ENCODE measurements around the gene TMEM132D. TPM values are rescaled to one million over a fixed set of nuclear protein-coding genes. Genes with fewer than 3 reads are reported as not detected.

TMEM132D gene
- total and polyA plus RNA-seq, 2 donors: 0.32 TPM; not detected in 1

- H3K27ac ChIP-seq (ENCODE audit: low read depth): no peak overlapping the region
- H3K4me1 ChIP-seq (ENCODE audit: insufficient read depth): no peaks in the 10 kb centered on the region
- no peaks in the 10 kb centered on the region for H3K36me3 ChIP-seq (ENCODE audit: insufficient read depth)
- H3K4me3 ChIP-seq (ENCODE audit: low read depth, low read length): no peak overlapping the region
- no peak for DNase-seq (ENCODE audit: extremely low spot score)
- WGBS: 71% methylated on average over 5 of the region's 5 CpGs
Measured at GRCh38 chr12:129619271-129619670, 284.6 kb downstream of the TMEM132D start.

DNA sequence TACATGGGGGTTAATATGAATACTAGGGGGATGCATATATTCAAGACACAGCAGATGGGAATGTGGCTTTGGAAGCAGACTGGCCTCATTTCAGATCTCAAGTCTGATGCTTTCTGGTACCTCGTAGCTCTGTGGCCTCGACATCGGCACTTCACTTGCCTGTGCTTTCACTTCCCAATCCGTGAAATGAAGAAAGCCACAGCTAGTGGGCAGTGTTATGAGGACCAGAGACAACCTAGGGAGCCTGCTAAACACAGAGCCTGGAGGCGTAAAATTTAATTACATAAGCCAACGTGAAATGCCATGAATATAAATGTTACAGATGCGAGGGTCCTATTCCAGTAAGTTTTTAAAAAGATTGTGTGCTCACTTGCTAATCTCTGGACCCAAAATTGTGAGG, 286.0 kb downstream of the TMEM132D start:
- H3K4me3 ChIP-seq (ENCODE audit: low read depth, low read length): no peak overlapping the region
- no peak for DNase-seq (ENCODE audit: extremely low spot score)
- WGBS: 87% methylated on average over 7 of the region's 7 CpGs
- no peak overlapping the region for H3K27ac ChIP-seq (ENCODE audit: low read depth)
- no peaks in the 10 kb centered on the region for H3K4me1 ChIP-seq (ENCODE audit: insufficient read depth)
- no peaks in the 10 kb centered on the region for H3K36me3 ChIP-seq (ENCODE audit: insufficient read depth)

- DNase-seq (ENCODE audit: extremely low spot score): no peak
- 64% methylated on average over 5 of the region's 5 CpGs for WGBS
Measured at GRCh38 chr12:129615001-129615400, 288.8 kb downstream of the TMEM132D start.

DNA sequence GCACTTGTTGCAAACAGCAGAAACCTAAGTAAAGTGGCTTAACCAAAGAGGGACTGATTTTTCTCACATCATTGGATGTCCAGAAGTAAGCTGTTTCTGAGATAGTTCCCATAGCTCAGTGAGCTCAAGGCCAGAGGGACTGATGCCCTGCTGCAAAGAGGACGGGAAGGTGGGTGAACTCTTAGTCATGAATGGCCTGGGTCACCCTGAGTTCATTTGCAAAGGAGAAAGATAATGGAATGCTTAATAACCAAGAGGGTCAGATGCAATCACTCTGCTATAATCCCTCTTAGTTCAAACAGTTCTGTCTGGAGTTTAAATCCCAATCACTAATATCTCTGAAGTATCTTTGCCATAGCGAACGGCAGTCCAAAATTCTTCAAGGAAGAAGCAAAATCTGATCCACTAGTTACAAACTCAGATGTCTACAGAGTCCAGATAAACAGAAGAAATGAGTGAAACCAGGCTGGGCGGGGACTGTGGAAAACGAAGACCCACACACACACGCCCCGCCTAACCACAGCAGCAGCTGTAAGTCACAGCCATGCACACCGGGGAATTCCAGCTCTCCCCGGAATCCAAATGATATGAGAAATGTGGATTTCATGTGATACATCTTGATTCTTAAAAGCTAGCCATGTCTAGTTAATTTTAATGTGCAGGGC, 289.5 kb downstream of the TMEM132D start:
- Histone ChIP-seq H3K4me1 (ENCODE audit: insufficient read depth) (no peaks in the 10 kb centered on the region), H3K36me3 (ENCODE audit: insufficient read depth) (no peaks in the 10 kb centered on the region), H3K4me3 (ENCODE audit: low read depth, low read length) (no peak overlapping the region), H3K27ac (ENCODE audit: low read depth) (no peak overlapping the region)
- 21% methylated on average over 9 of the region's 9 CpGs for WGBS
- no peak for DNase-seq (ENCODE audit: extremely low spot score)

More at GRCh38 chr12:129615001-129615400, 288.8 kb downstream of the TMEM132D start:
- Histone ChIP-seq H3K4me1 (ENCODE audit: insufficient read depth) (no peaks in the 10 kb centered on the region), H3K36me3 (ENCODE audit: insufficient read depth) (no peaks in the 10 kb centered on the region), H3K4me3 (ENCODE audit: low read depth, low read length) (no peak overlapping the region), H3K27ac (ENCODE audit: low read depth) (no peak overlapping the region)

DNA sequence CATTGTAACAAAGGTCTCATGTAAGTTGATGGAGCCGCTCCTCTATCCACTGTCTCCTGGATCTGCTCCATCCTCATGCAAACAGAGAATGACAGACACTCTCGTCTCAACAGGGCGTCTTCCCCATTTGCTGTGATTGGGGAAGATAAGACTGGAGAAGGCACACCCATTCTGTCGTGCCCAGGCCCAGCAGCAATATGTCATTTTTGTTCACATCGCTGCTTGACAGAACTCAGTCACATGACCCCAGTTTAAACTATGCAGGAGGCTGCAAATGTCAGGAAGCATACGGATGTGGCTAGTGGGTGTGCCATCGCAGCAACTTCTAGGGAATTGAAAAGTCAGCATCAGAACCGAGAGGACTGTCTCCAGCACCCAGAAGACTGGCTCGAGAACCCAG, 290.5 kb downstream of the TMEM132D start:
- no peaks in the 10 kb centered on the region for H3K4me1 ChIP-seq (ENCODE audit: insufficient read depth)
- no peak overlapping the region for H3K27ac ChIP-seq (ENCODE audit: low read depth)
- WGBS: 73% methylated on average over 9 of the region's 9 CpGs
- no peaks in the 10 kb centered on the region for H3K36me3 ChIP-seq (ENCODE audit: insufficient read depth)
- H3K4me3 ChIP-seq (ENCODE audit: low read depth, low read length): no peak overlapping the region
- DNase-seq (ENCODE audit: extremely low spot score): no peak

GRCh38 chr12:129610601-129611120, 293.2 kb downstream of the TMEM132D start:
- H3K4me3 ChIP-seq (ENCODE audit: low read depth, low read length): no peak overlapping the region
- no peak overlapping the region for H3K27ac ChIP-seq (ENCODE audit: low read depth)
- H3K36me3 ChIP-seq (ENCODE audit: insufficient read depth): no peaks in the 10 kb centered on the region
- WGBS: 43% methylated on average over 5 of the region's 5 CpGs
- no peaks in the 10 kb centered on the region for H3K4me1 ChIP-seq (ENCODE audit: insufficient read depth)
- DNase-seq (ENCODE audit: extremely low spot score): peak; percentile 33

- no peaks in the 10 kb centered on the region for H3K36me3 ChIP-seq (ENCODE audit: insufficient read depth)
- H3K4me1 ChIP-seq (ENCODE audit: insufficient read depth): no peaks in the 10 kb centered on the region
- DNase-seq (ENCODE audit: extremely low spot score): no peak
- no peak overlapping the region for H3K4me3 ChIP-seq (ENCODE audit: low read depth, low read length)
- no peak overlapping the region for H3K27ac ChIP-seq (ENCODE audit: low read depth)
- WGBS: 55% methylated on average over 5 of the region's 5 CpGs
Measured at GRCh38 chr12:129607756-129608155, 296.1 kb downstream of the TMEM132D start.

DNA sequence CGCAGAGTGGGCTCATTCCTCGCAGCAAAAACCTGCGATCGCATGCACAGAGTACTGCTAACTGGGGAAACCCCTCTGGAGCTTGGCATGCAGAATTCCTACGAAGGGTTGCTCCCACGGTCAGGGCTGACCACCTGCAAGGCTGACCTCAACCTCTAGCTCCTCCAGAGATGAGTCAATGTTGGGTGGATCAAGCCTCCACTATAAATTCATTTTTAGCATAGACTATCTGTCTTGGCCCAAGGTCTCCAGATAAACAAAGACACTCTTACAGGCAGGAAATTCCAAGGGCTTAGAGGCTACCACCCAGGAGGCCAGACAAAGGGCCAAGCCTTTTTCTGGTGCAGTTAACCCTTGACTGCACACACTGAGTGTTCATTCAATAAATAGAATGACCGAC, 296.5 kb downstream of the TMEM132D start:
- no peaks in the 10 kb centered on the region for H3K4me1 ChIP-seq (ENCODE audit: insufficient read depth)
- H3K36me3 ChIP-seq (ENCODE audit: insufficient read depth): no peaks in the 10 kb centered on the region
- H3K4me3 ChIP-seq (ENCODE audit: low read depth, low read length): no peak overlapping the region
- H3K27ac ChIP-seq (ENCODE audit: low read depth): no peak overlapping the region
- WGBS: 24% methylated on average over 7 of the region's 7 CpGs
- DNase-seq (ENCODE audit: extremely low spot score): no peak

- H3K4me3 ChIP-seq (ENCODE audit: low read depth, low read length): no peak overlapping the region
- WGBS: 91% methylated on average over 7 of the region's 7 CpGs
- no peaks in the 10 kb centered on the region for H3K4me1 ChIP-seq (ENCODE audit: insufficient read depth)
- no peak for DNase-seq (ENCODE audit: extremely low spot score)
- H3K36me3 ChIP-seq (ENCODE audit: insufficient read depth): no peaks in the 10 kb centered on the region
- H3K27ac ChIP-seq (ENCODE audit: low read depth): no peak overlapping the region
Measured at GRCh38 chr12:129606239-129606638, 297.6 kb downstream of the TMEM132D start.

GRCh38 chr12:129605666-129606065, 298.2 kb downstream of the TMEM132D start:
- H3K4me3 ChIP-seq (ENCODE audit: low read depth, low read length): no peak overlapping the region
- DNase-seq (ENCODE audit: extremely low spot score): no peak
- H3K36me3 ChIP-seq (ENCODE audit: insufficient read depth): no peaks in the 10 kb centered on the region
- H3K4me1 ChIP-seq (ENCODE audit: insufficient read depth): no peaks in the 10 kb centered on the region
- 43% methylated on average over 2 of the region's 2 CpGs for WGBS
- H3K27ac ChIP-seq (ENCODE audit: low read depth): no peak overlapping the region

DNA sequence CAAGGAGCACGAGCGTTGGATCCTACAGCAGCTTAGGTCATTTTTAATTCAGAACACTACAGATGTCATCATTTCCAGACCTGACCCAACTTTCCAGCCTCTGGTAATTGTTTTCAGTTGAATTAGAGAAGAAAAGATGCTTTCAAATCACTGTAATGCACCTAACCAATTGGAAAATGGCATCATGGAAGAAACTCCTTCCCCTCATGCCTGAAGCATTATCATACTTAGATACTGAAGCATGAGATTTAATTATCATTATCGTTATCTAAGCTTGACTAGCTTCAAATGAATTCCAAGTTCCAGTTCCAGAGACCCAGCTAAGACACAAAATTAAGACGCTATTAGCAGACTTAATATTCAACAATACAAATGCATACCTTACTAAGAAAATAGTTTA, 299.3 kb downstream of the TMEM132D start:
- 57% methylated on average over 4 of the region's 4 CpGs for WGBS
- DNase-seq (ENCODE audit: extremely low spot score): no peak
- H3K27ac ChIP-seq (ENCODE audit: low read depth): no peak overlapping the region
- no peaks in the 10 kb centered on the region for H3K4me1 ChIP-seq (ENCODE audit: insufficient read depth)
- H3K36me3 ChIP-seq (ENCODE audit: insufficient read depth): no peaks in the 10 kb centered on the region
- H3K4me3 ChIP-seq (ENCODE audit: low read depth, low read length): no peak overlapping the region

- WGBS: 47% methylated on average over 1 of the region's 1 CpG
Measured at GRCh38 chr12:129599406-129599805, 304.4 kb downstream of the TMEM132D start.

DNA sequence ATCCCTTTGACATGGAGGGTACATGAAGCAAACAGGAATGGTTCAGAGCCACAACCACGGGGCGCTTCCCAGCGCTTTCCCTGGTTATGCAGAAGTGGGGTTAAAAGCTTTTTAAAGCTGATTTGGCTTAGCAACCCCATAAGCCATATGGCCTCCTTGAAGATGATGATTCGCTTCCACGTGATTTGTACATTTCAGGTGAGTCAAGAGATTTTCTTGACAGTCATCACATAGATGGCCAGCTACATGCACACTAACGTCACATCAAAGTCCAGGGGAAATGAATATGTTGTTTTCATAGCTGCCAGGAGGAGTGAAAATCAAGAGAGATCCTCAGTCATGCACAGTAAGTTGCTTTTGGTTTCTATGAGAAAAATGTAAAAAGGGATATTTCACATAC, 309.7 kb downstream of the TMEM132D start:
- no peak for DNase-seq (ENCODE audit: extremely low spot score)
- WGBS: 84% methylated on average over 6 of the region's 6 CpGs
- H3K36me3 ChIP-seq (ENCODE audit: insufficient read depth): no peaks in the 10 kb centered on the region
- H3K4me3 ChIP-seq (ENCODE audit: low read depth, low read length): no peak overlapping the region
- H3K27ac ChIP-seq (ENCODE audit: low read depth): no peak overlapping the region
- no peaks in the 10 kb centered on the region for H3K4me1 ChIP-seq (ENCODE audit: insufficient read depth)

More at GRCh38 chr12:129599406-129599805, 304.4 kb downstream of the TMEM132D start:
- Histone ChIP-seq H3K36me3 (ENCODE audit: insufficient read depth) (no peaks in the 10 kb centered on the region), H3K4me1 (ENCODE audit: insufficient read depth) (no peaks in the 10 kb centered on the region), H3K27ac (ENCODE audit: low read depth) (no peak overlapping the region), H3K4me3 (ENCODE audit: low read depth, low read length) (no peak overlapping the region)
- DNase-seq (ENCODE audit: extremely low spot score): no peak

GRCh38 chr12:129592449-129592848, 311.4 kb downstream of the TMEM132D start:
- 44% methylated on average over 2 of the region's 2 CpGs for WGBS
- DNase-seq (ENCODE audit: extremely low spot score): no peak
- Histone ChIP-seq H3K4me3 (ENCODE audit: low read depth, low read length) (no peak overlapping the region), H3K4me1 (ENCODE audit: insufficient read depth) (no peaks in the 10 kb centered on the region), H3K27ac (ENCODE audit: low read depth) (no peak overlapping the region), H3K36me3 (ENCODE audit: insufficient read depth) (no peaks in the 10 kb centered on the region)

Measured in urinary bladder (tissue), 4 donors.